ENCODE measurements around the gene CAMSAP1.

CAMSAP1 gene

DNA sequence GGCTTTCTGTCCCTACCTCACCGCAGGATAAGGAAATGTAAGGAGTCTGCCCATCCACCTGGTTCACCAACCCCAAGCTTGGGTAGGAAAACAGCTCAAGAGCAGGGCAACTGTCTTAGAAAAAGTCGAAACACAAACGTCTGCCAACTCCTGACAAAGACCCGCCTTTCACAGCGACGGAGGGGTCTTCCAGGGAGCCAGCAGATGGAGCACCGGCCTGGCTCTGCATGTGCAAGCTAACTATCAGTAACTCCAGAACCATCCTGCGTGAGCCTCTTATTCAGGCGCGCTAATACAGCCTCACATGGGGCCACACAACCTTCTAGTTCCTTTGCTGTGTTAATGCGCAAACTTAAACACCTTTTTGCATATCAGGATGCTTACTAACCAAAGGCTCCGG lies 26.9 kb downstream of the CAMSAP1 start:
- TF ChIP-seq, protein P1, sequence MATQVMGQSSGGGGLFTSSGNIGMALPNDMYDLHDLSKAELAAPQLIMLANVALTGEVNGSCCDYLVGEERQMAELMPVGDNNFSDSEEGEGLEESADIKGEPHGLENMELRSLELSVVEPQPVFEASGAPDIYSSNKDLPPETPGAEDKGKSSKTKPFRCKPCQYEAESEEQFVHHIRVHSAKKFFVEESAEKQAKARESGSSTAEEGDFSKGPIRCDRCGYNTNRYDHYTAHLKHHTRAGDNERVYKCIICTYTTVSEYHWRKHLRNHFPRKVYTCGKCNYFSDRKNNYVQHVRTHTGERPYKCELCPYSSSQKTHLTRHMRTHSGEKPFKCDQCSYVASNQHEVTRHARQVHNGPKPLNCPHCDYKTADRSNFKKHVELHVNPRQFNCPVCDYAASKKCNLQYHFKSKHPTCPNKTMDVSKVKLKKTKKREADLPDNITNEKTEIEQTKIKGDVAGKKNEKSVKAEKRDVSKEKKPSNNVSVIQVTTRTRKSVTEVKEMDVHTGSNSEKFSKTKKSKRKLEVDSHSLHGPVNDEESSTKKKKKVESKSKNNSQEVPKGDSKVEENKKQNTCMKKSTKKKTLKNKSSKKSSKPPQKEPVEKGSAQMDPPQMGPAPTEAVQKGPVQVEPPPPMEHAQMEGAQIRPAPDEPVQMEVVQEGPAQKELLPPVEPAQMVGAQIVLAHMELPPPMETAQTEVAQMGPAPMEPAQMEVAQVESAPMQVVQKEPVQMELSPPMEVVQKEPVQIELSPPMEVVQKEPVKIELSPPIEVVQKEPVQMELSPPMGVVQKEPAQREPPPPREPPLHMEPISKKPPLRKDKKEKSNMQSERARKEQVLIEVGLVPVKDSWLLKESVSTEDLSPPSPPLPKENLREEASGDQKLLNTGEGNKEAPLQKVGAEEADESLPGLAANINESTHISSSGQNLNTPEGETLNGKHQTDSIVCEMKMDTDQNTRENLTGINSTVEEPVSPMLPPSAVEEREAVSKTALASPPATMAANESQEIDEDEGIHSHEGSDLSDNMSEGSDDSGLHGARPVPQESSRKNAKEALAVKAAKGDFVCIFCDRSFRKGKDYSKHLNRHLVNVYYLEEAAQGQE (IDR thresholded peaks at IDR 0.05; ENCODE audit: low read depth), result no peak
- no peak for TF ChIP-seq TAF1 (IDR thresholded peaks at IDR 0.05; ENCODE audit: low read depth)
- no peak for TF ChIP-seq YY1 (IDR thresholded peaks at IDR 0.05; ENCODE audit: low read depth)
- TF ChIP-seq, protein P2, sequence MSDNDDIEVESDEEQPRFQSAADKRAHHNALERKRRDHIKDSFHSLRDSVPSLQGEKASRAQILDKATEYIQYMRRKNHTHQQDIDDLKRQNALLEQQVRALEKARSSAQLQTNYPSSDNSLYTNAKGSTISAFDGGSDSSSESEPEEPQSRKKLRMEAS (IDR thresholded peaks at IDR 0.05), result no peak
- no peak for TF ChIP-seq CREB1 (IDR thresholded peaks at IDR 0.05; ENCODE audit: low read depth)
- TF ChIP-seq NFIC (IDR thresholded peaks at IDR 0.05), result no peak
- no peak for TF ChIP-seq TCF12 (IDR thresholded peaks at IDR 0.05; ENCODE audit: low read depth)
- no peak for TF ChIP-seq FOXM1 (IDR thresholded peaks at IDR 0.05; ENCODE audit: borderline replicate concordance, low read depth)
- no peak for TF ChIP-seq EP300 (IDR thresholded peaks at IDR 0.05; ENCODE audit: borderline replicate concordance)
- TF ChIP-seq, protein P3, sequence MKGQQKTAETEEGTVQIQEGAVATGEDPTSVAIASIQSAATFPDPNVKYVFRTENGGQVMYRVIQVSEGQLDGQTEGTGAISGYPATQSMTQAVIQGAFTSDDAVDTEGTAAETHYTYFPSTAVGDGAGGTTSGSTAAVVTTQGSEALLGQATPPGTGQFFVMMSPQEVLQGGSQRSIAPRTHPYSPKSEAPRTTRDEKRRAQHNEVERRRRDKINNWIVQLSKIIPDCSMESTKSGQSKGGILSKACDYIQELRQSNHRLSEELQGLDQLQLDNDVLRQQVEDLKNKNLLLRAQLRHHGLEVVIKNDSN (IDR thresholded peaks at IDR 0.05), result no peak
- TF ChIP-seq CEBPB (IDR thresholded peaks at IDR 0.05), result no peak
- no peak for TF ChIP-seq EGR1 (IDR thresholded peaks at IDR 0.05)
- TF ChIP-seq TEAD4 (IDR thresholded peaks at IDR 0.05), result no peak

DNA sequence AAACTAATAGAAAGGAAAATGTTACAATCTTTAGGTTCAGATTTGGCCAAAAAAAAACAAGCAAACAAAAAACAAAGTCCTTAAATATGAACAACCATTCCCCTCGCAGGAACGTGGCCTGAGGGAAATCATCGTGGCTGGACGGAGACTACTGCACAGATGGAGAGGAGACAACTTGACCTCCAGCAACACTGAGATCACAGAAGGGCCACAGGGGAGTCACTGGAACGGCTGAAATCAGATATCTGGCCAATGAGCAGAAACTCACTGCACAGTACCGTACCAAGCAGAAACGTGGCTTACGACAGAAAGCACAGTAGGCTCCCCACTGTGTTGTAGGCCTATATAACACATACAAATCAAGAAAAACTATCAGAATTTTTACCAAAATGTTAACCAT lies 27.7 kb downstream of the CAMSAP1 start:
- TF ChIP-seq EGR1 (IDR thresholded peaks at IDR 0.05), result no peak

DNA sequence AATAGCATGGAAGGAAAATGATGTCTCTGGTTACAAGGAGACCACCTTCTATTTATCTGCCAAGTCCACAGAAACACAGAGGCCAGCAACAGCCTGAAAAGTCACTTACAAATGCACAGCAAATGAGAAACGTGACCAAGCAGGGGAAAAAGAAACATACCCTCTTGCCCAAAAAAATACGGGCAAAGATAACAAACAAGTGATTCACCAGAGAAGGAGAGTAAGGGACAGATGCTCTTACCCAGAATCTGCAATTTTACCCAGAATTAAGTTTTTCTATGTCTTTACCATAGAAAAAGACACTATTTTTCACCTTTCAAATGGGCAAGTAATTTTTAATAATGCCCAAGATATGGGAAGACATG lies 28.1 kb downstream of the CAMSAP1 start:
- no peak for TF ChIP-seq CREB1 (IDR thresholded peaks at IDR 0.05; ENCODE audit: low read depth)
- no peak for TF ChIP-seq FOXM1 (IDR thresholded peaks at IDR 0.05; ENCODE audit: borderline replicate concordance, low read depth)
- TF ChIP-seq TCF12 (IDR thresholded peaks at IDR 0.05; ENCODE audit: low read depth), result no peak
- TF ChIP-seq, protein P3 (IDR thresholded peaks at IDR 0.05), result no peak
- TF ChIP-seq YY1 (IDR thresholded peaks at IDR 0.05; ENCODE audit: low read depth), result no peak
- no peak for TF ChIP-seq ZBTB7A (IDR thresholded peaks at IDR 0.05; ENCODE audit: low read depth)
- TF ChIP-seq, protein P1 (IDR thresholded peaks at IDR 0.05; ENCODE audit: low read depth), result no peak
- no peak for TF ChIP-seq EP300 (IDR thresholded peaks at IDR 0.05; ENCODE audit: borderline replicate concordance)
- no peak for TF ChIP-seq NFIC (IDR thresholded peaks at IDR 0.05)
- no peak for TF ChIP-seq CEBPB (IDR thresholded peaks at IDR 0.05)

DNA sequence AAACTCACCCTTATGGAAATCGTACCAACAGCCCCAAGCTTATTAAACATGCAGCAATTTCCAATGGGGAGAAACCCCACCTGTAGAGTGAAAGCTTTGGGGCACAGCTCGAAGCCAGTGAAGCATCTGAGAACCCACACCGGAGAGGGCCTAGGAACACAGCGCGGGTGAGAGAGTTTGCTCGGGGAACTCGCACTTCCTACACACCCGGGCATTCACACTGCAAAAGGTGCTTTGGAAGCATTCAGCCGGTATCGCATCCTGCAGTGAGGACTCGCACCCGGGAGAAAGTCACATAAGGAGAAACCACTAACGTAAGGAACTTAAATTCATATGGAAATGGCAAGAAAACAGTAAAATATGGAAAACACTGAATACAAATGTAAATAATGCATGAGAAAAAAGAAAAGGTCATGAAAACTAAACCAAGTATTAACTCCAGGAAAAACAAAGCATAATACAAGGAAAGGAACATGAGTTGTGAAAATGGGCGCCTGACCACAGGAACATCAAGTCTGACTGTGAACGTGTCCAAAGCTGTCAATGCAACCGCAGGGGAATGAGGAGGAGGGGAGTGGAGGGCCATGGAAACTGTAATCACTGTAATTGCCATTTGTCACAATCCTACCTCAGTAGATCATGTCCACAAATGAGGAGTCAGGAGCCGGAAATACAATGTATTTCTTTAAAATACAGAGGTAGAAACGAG lies 28.7 kb downstream of the CAMSAP1 start:
- TF ChIP-seq TAF1 (IDR thresholded peaks at IDR 0.05; ENCODE audit: low read depth) (no peak), EP300 (IDR thresholded peaks at IDR 0.05; ENCODE audit: borderline replicate concordance) (no peak), RAD21 (IDR thresholded peaks at IDR 0.05; ENCODE audit: low read depth) (no peak), NFIC (IDR thresholded peaks at IDR 0.05) (no peak), EGR1 (IDR thresholded peaks at IDR 0.05) (no peak), FOXM1 (IDR thresholded peaks at IDR 0.05; ENCODE audit: borderline replicate concordance, low read depth) (no peak), CEBPB (IDR thresholded peaks at IDR 0.05) (no peak), YY1 (IDR thresholded peaks at IDR 0.05; ENCODE audit: low read depth) (no peak), TEAD4 (IDR thresholded peaks at IDR 0.05) (no peak), TCF12 (IDR thresholded peaks at IDR 0.05; ENCODE audit: low read depth) (no peak), ZBTB7A (IDR thresholded peaks at IDR 0.05; ENCODE audit: low read depth) (no peak), CREB1 (IDR thresholded peaks at IDR 0.05; ENCODE audit: low read depth) (no peak)
- TF ChIP-seq, protein P2 (IDR thresholded peaks at IDR 0.05), result no peak
- TF ChIP-seq, protein P1 (IDR thresholded peaks at IDR 0.05; ENCODE audit: low read depth), result no peak
- TF ChIP-seq, protein P3 (IDR thresholded peaks at IDR 0.05), result no peak
